ENCODE measurements around the gene CAMTA1. TPM values are rescaled to one million over a fixed set of nuclear protein-coding genes. Genes with fewer than 3 reads are reported as not detected.

CAMTA1 gene
- total RNA-seq, 1 experiment from 2014 or later, result 82.2 TPM

DNA sequence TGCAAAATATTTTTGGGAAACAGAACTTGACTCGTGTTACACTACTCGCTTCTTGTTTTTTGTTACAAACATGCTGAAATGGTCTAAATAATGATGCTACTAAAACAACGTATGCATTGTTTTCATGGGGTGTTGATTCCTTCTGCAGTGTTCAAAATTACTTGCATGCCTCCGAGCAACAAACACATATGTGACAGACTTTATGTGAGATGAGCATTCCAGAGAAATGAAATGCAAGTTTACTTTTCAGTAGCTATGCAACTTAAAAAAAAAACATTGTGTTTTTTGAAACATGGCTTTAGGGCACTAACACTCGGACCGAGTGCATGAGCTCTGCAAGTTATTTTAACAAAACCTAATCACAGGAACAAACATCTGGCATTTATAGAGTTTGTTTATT is 84.8 kb downstream of the CAMTA1 start:
- ChIA-PET POLR2A (interaction anchor here (0.7 kb wide), 1 partner anchor 205 kb away, joined by 4 read pairs; no protein-coding TSS in a partner anchor), CTCF (interaction anchor here (0.6 kb wide), 1 partner anchor 173 kb away, joined by 4 read pairs; no protein-coding TSS in a partner anchor)

GRCh38 chr1:6870571-6870970 is 85.3 kb downstream of the CAMTA1 start:
- CTCF ChIA-PET, result no interaction called here
- intact Hi-C loops (cut with micrococcal nuclease; ENCODE audit: unreplicated experiment) (no loop called here), in situ Hi-C loops (cut with HindIII; ENCODE audit: low pct_unique_long_range_greater_than_20kb, low sequenced_read_pairs) (no loop called here)
- Histone ChIP-seq H3K4me1 (ENCODE audit: control insufficient read depth, insufficient read depth, low read length) (peaks cover 19% of the 10 kb centered on the region), H3K9me3 (ENCODE audit: control insufficient read depth, insufficient read depth, low read depth, low read length) (no peaks in the 10 kb centered on the region), H3K4me3 (ENCODE audit: low read depth in 2 of 2, low read length in 2 of 2) (no peak overlapping the region), H3K36me3 (ENCODE audit: control insufficient read depth, insufficient read depth, low read length) (no peaks in the 10 kb centered on the region), H3K27ac (ENCODE audit: low read length) (no peak overlapping the region), H3K27me3 (ENCODE audit: control insufficient read depth, insufficient read depth, low read length) (no peaks in the 10 kb centered on the region)
- no TSS peak for BruUV-seq (replicated peaks)
- TF ChIP-seq REST (IDR thresholded peaks at IDR 0.05; ENCODE audit: insufficient read depth in 1 of 2, low read depth in 2 of 2, low read length in 1 of 2) (no peak), SIN3A (IDR thresholded peaks at IDR 0.05; ENCODE audit: borderline replicate concordance, insufficient read depth, low read depth, low read length) (no peak), POLR2AphosphoS5 (IDR thresholded peaks at IDR 0.05; ENCODE audit: low read depth, low read length) (no peak), TCF7L2 (IDR thresholded peaks at IDR 0.05; ENCODE audit: low read depth, low read length) (no peak)
- TF ChIP-seq, protein P1, sequence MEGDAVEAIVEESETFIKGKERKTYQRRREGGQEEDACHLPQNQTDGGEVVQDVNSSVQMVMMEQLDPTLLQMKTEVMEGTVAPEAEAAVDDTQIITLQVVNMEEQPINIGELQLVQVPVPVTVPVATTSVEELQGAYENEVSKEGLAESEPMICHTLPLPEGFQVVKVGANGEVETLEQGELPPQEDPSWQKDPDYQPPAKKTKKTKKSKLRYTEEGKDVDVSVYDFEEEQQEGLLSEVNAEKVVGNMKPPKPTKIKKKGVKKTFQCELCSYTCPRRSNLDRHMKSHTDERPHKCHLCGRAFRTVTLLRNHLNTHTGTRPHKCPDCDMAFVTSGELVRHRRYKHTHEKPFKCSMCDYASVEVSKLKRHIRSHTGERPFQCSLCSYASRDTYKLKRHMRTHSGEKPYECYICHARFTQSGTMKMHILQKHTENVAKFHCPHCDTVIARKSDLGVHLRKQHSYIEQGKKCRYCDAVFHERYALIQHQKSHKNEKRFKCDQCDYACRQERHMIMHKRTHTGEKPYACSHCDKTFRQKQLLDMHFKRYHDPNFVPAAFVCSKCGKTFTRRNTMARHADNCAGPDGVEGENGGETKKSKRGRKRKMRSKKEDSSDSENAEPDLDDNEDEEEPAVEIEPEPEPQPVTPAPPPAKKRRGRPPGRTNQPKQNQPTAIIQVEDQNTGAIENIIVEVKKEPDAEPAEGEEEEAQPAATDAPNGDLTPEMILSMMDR (IDR thresholded peaks at IDR 0.05), result no peak
- ATAC-seq (no peak), DNase-seq (ENCODE audit: low read depth, low spot score) (no peak)
- POLR2A ChIA-PET, result interaction anchor here (0.6 to 0.7 kb wide), 2 partner anchors 11 to 204 kb away, joined by 3 to 4 read pairs; no protein-coding TSS in a partner anchor

More for the DNA sequence above, 84.8 kb downstream of the CAMTA1 start:
- H3K9me3 ChIP-seq (ENCODE audit: control insufficient read depth, insufficient read depth, low read depth, low read length), result no peaks in the 10 kb centered on the region
- no peak overlapping the region for H3K27ac ChIP-seq (ENCODE audit: low read length)
- no peaks in the 10 kb centered on the region for H3K27me3 ChIP-seq (ENCODE audit: control insufficient read depth, insufficient read depth, low read length)
- in situ Hi-C loops (cut with HindIII; ENCODE audit: low pct_unique_long_range_greater_than_20kb, low sequenced_read_pairs) (no loop called here), intact Hi-C loops (cut with micrococcal nuclease; ENCODE audit: unreplicated experiment) (no loop called here)
- TF ChIP-seq, protein P1 (IDR thresholded peaks at IDR 0.05), result no peak
- TF ChIP-seq TCF7L2 (IDR thresholded peaks at IDR 0.05; ENCODE audit: low read depth, low read length) (no peak), POLR2AphosphoS5 (IDR thresholded peaks at IDR 0.05; ENCODE audit: low read depth, low read length) (no peak), REST (IDR thresholded peaks at IDR 0.05; ENCODE audit: insufficient read depth in 1 of 2, low read depth in 2 of 2, low read length in 1 of 2) (no peak), SIN3A (IDR thresholded peaks at IDR 0.05; ENCODE audit: borderline replicate concordance, insufficient read depth, low read depth, low read length) (no peak)
- H3K36me3 ChIP-seq (ENCODE audit: control insufficient read depth, insufficient read depth, low read length), result no peaks in the 10 kb centered on the region
- no peak overlapping the region for H3K4me3 ChIP-seq (ENCODE audit: low read depth in 2 of 2, low read length in 2 of 2)
- ATAC-seq (no peak), DNase-seq (ENCODE audit: low read depth, low spot score) (no peak)
- BruUV-seq (replicated peaks), result no TSS peak
- H3K4me1 ChIP-seq (ENCODE audit: control insufficient read depth, insufficient read depth, low read length), result peaks cover 19% of the 10 kb centered on the region
